DMS53 (cell line): ENCODE results near the gene STXBP5.

Experiments used
- DNase-seq: peaks from one replicate; lab custom pipeline; 2025; lab: John Stamatoyannopoulos, UW

The STXBP5 gene

DNA sequence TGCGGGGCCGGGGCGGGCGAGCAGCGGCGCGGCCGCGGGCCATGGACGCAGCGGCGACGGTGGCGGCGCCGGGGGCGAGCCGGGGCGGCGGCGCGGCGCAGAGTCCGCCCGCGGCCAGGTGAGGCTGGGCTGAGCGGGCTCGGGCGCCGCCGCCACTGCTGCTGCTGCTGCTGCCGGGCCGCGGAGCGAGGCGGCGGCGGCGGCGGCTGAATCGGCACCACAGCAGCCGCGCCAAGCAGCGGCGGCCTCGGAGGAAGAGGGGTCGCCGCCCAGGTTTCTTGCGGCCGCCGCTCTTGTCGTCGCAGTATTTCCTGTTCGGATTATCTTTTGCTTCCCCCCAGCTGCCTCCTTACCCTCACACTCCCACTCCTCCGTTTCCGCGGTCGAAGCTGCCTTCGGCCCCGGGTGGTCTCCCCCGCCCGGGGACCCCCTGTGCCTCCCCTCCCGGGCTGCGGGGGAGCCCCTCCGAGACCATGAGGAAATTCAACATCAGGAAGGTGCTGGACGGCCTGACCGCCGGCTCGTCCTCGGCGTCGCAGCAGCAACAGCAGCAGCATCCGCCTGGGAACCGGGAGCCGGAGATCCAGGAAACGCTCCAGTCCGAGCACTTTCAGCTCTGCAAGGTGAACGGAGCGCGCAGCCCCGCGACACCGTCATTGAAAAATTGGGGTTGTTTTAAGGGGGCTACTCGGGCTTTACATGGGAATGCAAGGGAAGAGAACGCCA is at the start of gene STXBP5:
STXBP5 (plus strand) TSS at position 358 of the 726 bp plus-strand sequence; CDS start at position 474, 116 bp downstream.
- peak; percentile 70 for DNase-seq

DNA sequence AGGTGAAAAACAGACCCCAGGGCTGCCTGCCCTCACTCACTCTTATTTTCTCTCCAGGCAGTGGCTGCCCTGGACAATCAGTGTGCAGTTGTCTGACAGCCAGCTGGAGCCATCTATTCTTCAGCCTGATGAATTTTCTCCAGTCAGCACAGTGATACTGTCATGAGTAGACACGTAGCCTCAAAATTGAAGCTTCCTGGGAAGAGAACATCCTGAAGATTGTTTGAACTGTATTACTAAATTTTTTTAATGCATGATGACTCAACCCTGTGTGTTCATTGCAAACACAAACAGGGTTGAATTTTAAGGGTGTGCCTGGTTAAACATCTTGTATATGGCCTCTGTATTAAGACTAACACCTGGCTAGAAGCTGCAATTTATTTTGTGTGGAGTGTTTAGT is 49.8 kb upstream of the STXBP5 start:
- DNase-seq, result peak; percentile 90

DNA sequence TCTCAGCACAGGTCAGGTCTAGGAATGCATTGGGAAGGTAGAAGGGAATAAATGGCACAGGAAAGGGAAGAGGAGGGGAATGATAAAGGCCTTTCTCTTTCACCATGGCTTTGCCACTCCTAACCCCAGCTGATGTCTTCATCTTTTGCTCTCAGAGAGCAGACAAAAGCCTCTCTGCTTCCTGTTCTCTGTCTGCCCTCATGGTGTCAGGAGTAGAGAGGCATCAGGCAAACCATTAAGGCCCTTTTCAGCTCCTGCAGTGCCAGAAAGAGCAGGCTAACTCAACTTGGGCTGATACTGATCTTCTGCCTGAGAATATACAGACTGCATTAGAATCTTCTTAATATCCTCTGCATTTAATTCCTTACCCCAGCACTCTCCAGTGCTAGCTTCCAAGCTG is 48.0 kb upstream of the STXBP5 start:
- peak; percentile 51 for DNase-seq

DNA sequence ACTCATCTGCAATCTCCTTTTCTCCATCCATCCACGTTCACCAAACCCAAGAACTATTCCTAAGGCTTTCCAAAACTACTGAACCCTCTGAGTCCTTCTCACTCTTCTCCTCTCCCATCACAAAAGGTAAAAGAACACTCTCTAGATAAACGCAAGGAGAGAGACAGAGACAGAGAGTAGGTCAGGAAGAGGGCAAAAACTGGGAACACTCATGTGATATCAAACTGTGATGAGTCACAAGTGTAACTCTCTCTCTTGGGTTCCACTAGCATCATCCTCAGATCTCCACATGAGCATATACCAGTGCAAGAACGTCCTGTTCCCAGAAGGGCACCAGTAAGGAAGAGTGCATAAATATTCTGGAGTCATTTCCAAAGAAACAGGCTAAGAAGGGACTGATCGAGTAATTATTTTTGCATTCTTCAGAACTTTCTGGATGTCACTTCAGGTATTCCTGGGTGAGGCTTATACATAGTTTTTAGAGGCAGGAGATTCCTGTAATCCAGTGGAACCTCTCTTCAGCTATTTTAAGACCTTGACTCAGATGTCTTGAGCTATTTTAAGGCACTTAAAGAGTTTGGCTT is 47.3 kb upstream of the STXBP5 start:
- peak; percentile 30 for DNase-seq

DNA sequence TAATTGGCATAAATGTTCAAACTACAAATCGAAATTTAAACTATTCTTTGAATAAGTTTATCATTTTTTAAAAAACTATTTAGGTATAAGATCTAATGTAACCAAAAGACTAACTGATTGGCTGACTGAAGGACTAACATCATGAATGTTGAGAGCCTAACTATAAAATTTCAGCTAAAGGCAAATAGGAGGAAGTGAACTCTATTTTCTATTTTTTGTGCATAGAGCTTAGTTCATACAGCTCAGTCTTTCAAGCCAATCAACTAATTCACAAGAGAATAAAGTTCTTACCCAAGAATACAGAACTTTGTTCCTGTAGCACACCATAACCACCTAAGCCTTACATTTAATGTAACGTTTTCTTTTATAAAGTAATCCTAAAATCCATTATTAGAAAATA is 46.3 kb upstream of the STXBP5 start:
- DNase-seq, result peak; percentile 17

DNA sequence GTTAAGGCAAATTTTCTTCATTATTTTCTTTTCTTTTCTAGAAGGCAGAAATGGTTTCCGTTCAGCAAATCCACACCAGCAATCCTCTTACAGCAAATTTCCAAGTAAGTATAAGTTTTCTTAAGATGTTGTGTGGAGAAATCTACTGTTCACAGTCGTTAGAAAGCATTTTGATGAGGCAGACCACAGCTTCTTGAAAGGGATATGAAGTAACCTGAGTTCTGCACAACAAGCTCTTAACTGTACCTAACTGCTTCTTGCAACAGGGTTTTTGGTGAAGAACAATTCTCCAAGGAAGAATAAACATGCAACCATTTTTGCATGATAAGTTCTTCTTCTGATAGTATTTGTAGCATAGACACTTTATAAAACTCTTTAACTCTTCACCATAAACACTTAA is 45.3 kb upstream of the STXBP5 start:
- DNase-seq, result no peak

DNA sequence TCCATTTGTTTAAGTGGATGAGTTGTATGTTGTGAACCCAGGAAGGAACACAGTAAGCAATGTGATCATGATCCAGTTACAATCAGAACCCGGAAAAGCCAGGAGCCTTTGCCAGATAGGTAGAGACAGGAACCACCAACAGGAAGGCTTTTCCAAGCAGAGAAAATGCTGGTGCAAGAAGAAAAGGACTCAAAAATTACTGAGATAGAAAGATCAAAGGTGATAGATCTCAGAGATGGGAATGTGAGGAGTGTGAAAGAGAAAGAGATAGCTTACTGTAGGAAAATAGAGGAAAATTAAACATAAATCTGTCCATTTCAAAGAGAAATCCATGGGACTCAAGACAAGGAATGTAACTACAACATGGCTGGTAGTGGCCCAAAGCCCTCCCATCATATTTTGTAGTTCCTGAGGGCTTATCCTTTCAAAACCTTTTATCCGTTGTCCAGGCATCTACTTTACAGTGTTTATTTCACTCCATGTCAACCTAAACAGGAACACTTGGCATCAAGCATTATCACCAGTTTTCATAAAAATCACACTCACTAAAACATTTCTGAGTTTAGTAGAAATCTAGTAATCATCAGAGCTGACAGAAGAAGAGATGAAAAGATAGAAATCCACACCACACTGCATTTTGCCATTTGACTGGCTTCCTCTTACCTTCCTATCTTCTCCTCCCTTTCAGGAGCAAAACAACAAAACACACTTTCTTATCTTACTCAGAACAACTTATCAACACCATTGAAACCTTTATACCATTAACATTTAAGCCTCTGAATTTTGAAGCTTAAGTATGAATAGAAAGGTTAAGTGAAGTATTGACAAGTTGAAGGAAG is 44.5 kb upstream of the STXBP5 start:
- peak; percentile 3 for DNase-seq

DNA sequence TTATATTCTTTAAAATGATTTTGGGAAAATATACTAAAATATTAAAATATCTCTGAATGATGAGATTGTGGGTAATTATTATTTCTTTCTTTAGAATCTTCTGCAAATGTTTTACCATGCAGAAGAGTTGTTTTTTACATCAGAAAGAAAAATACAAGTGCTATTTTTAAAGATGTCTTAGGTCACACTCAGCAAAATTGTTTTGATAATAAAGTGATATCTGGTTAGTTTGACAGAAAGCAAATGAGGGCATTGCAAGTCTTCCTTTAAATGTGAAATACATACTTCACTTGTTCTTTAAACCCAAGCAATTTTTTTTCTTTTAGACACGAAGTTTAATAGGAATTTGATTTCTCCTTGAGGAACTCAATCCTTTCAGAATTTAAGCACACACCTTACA is 43.6 kb upstream of the STXBP5 start:
- DNase-seq, result no peak

DNA sequence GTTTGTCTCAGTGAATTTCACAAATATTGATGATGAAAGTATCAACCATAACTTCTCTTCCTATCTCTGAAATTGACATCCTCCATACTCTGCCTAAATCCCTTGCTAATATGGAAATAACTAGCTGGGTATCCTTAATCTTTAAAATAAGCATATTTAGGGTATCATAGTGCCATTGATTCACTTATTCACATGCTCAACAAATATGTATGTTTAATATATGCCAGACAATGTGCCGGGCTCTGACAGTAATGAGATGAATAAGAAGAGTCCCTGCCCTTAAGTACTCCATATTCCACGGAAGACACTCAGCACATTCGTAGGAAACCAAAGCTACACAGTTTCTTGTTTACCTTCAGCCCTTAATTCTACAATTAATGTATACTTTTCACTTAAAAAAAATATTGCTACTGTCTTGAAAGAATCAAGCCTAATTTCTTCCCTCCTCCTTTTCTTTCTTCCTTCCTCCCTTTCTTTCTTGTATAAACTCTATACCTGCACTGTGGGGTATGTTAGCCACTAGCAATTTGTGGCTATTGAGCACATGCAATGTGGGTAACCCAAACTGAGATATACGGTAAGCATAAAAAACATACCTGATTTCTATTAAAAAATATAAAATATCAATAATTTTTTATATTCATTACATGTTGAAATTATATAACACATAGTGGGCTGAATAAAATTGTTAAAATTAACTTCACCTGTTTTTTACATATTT is 42.8 kb upstream of the STXBP5 start:
- DNase-seq, result no peak

DNA sequence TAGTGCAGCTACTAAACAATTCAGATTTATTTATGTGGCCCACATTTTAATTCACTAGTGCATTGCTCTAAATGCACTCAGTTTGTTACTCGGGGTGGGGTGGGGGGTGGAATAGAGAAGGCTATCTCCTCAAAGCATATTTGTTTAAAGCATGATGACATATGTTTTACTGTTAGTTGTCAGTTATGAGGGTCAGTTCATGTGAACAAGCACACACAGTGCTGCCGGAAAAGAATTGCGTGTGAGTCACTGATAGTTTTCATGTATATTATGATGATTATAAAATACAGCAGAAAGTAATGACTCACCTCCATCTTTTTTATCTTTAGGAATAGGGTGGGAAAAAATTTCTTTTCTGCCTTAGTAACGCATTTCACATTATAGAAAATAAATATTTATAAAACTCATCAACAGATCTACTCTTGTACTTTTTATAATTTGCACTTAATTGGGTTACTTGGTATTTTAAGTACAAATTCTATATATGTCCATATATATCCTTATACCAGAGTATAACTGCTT is 42.2 kb upstream of the STXBP5 start:
- peak; percentile 88 for DNase-seq

DNA sequence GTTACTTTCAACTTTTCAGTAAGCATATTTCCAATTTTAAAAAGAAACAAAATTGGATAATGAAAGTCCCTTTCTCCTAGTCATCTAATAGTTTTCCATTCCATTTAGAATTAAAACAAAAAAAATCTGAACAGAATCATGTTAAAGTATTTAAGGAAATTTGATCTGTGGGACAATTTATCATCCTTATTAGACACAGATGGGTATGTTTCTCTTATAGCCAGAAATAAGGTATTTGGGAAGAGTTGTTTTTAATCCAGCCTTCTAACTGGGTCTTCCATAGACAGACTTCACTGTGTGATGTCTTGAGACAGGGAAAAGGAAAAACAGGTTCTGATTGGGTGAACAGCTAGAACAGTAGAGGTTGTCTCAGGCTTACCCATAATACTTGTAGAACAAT is 39.5 kb upstream of the STXBP5 start:
- no peak for DNase-seq

DNA sequence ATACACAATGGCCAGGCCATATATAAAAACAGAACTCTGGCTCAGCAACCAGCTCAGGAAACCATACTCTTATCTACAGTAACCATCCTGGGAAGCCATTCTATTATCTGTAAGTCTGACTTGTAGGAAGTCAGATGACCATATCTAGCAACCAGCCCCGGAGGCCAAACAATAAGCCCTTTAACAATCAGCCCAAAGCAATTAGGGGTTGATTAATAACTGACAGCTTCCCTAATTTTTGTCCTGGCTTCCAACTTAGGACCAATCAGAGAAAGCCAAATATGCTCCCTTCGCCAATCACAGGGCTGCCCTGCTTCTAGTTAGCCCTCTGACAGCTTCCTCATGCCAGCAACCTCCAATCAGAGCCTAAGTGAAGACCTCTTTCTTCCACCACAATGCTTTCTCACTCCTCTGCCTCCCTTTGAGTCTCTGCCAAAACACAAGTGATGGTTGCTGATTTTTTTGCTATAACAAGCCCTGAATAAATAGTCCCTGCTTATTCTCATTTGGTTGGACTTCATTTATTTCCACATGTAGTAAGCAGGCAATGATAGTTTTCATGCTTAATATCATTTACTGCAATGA is 37.8 kb upstream of the STXBP5 start:
- no peak for DNase-seq

DNA sequence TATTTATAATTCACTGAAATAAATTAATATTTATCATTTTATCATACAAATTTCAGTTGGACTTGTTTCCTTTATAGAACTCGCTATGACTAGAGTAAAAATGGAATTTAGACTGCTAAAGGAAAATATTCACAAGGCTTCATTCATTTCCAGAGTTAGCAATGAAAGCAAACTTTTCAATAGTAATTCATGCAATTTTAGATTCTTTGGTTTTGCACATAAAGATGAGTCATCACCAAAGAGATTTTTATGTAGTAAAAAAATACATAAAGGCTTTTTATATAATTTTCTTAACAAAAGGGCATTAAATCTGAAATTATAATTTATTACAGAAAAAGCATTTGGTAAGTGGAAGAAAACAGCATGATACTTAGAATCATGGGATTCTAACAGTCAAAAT is 37.2 kb upstream of the STXBP5 start:
- DNase-seq, result no peak

DNA sequence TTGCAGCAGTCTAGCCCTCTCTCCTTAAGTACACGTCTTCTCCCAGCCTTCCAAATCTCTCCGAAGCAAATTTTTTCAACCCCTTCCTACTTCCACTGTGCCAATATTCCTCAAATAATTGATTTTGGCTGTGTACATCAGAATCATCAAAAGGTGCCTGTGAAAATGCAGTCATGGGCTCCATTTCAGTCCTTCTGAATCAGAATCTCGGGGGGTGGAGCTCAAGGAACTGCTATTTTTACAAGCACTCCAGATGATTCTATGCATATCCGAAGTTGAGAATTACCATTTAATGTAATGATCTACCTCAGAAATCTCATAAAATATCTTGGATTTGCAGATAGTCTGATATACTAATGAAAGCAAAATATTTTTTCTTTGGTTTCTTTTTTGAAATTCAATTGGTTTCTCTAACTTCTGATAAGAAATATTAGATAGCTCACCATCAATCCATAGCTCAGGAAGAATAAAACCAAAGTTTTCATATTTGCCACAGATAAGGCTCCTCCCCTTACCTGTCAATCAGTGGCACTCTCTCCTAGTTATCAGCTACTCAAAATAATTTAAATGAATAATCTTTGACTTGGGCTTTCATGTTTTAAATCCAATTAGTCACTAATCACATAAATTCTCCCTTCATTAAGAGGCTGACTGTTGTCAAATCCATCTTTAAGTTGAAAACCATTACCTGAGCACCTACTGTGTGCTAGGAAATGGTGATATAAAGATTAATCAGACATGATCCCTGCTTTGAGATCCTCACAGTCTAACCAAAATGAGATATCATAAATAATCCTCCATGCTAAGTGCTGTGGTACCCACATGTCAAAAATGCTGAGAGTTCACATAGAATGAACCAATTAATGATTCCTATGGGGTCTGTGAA is 36.4 kb upstream of the STXBP5 start:
- DNase-seq, result no peak

DNA sequence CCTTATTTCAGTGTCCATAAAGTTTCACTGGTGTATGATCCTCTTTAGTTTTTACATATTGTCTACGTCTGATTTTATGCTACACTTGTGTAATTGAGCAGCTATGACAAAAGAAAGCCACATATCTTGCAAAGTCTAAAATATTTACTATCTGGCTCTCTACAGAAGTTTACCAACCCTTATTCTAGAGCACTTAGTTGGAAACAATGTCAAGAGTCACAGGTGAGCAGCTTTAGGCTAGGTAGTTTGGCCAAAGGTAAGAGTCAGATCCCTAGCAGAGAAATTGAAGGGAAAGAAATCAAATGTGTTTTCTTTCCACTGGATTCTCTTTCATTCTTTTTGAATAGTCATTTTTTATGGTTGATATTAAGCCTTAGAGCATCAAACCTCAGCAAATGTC is 34.7 kb upstream of the STXBP5 start:
- DNase-seq, result no peak

DNA sequence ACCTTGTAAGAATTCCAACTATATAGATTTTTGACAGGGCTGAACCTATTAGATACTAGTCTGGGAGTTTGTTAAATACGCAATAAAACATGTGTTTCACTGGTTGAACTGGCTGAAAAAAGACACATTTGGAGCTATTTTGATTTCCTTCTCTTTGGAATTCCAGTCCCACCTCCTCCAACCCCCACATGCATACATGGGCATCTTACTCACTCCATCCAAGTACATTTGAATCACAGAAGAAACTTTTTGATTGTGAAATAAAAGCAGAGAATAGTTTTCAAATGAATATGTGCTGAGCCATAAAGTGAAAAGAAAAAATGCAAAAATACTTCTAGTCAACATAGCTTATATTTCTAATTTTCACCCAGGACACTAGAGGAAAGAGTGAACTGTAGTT is 33.9 kb upstream of the STXBP5 start:
- DNase-seq, result no peak

DNA sequence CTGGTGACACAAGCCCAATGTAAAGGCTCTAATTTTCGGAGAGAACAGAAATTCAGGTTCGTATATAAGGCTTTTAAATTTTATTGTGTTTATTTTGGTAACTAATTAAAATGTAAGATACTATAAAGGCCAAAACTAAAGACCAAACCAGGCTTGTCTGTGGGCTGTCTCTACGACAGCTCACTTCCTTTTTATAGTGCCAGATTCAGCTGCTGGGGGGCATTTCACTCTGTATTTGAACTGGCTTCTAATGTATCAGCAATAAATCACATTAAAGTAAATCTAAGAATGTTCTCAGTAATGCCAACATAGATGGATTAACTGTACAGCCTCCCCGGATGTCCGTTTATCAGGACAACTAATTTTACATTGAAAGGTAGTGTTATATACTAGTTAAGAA is 31.1 kb upstream of the STXBP5 start:
- DNase-seq, result no peak

DNA sequence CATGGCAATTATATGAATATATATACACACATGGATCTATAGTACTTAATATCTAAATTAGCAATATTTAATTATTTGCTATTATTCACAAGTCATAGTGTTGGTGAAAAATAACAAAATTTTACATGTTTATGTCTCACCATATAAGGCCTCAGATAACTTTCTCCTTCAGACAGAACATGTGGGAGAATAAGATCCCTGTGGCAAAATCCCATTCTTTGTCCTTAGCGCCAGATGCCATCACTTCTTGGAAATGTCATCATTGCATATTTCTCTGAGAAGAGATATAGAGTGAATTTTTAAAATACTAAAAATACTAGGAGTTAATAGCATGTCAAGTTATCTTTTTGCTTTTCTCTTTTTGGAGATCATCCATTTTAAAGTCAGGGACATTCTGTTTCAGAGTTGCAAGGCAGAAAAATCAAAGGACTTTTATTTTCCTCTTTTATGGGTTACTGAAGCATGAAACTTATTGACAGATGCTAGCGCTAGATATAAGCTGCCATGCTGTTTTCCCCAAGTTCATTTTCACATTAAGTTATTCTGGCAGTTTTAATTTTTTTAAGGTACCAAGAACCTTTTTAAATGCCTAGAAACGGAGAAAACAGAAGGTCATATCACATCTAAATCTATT is 30.4 kb upstream of the STXBP5 start:
- no peak for DNase-seq

DNA sequence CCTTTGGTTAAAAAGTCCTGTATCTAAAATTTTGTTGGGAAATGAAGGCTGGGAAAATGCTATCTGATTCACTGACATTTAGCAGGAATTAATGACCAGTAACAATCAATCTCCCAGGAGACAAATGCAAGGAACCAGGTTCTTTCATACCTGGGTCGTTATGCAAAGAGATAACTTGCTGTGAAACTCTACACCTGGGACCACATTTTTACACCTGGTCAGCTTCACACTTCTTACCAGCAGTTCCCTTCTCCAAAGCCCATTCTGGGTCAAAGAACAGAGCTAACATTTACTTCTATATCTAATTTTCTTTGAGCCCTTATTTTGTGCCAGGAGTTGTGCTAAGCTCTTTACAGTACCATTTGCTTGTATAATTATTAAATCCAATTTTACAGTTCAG is 27.4 kb upstream of the STXBP5 start:
- no peak for DNase-seq

DNA sequence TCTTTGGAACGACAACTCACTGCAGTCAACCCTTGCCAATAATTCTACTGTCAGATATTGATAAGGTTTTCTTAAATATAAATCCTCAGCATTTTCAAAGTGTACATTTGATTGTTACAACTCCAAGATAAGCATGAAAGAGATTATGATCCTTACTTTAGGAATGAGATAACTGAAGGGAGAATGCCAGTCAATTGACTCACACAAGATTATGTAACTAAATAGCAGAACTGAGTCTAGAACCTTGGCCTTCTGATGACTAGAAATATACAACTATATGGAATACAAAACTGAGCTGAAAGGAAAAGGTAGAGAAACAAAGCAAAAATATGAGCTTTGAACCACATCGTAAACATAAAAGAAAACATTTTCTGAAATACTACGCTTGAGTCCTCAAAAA is 26.9 kb upstream of the STXBP5 start:
- no peak for DNase-seq
